ENCODE measurements around the gene CPSF2. TPM values are rescaled to one million over a fixed set of nuclear protein-coding genes. Genes with fewer than 3 reads are reported as not detected.

CPSF2 gene
- total and polyA plus RNA-seq, 10 of the 15 experiments (the other 5 are each of a cell fraction or from before 2014, with no cell fraction given): 18.2 to 71.8 (median 47.0) TPM

DNA sequence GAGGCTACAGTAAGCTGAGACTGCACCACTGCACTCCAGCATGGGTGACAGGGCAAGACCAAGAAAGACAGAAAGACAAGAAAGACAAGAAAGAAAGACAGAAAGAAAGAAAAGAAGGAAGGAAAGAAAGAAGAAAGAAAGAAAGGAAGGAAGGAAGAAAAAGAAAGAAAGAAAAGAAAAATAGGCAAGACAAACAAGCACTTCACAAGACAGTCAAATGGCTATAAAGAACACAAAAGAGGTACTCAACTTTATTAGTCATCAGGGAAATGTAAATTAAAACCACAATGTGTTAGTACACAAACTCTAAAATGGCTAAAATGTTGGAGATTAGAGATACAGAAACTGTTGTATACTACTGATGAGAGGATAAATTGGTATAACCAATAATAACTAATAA, 22.0 kb upstream of the CPSF2 start:
- Histone ChIP-seq H3K79me2 (ENCODE audit: control insufficient read depth, insufficient read depth, low read length) (peaks cover 19% of the 10 kb centered on the region), H3K4me2 (ENCODE audit: control insufficient read depth, insufficient read depth) (no peak overlapping the region; the same call in 1 of the 2 replicates), H3K36me3 (ENCODE audit: control insufficient read depth in 2 of 2, insufficient read depth in 2 of 2, low read length in 1 of 2) (no peaks in the 10 kb centered on the region), H3K9me3 (replicated peaks; ENCODE audit: control insufficient read depth, insufficient read depth, low read length) (no peaks in the 10 kb centered on the region), H2AFZ (ENCODE audit: control insufficient read depth, low read depth, low read length) (no peak overlapping the region), H3K4me1 (ENCODE audit: control insufficient read depth, insufficient read depth, low read length) (no peaks in the 10 kb centered on the region), H4K20me1 (ENCODE audit: control insufficient read depth, insufficient read depth) (no peaks in the 10 kb centered on the region), H3K9ac (ENCODE audit: control insufficient read depth, insufficient read depth, low read length) (no peak overlapping the region), H3K27ac (ENCODE audit: control insufficient read depth, insufficient read depth) (no peak overlapping the region), H3K4me3 (no peak overlapping the region), H3K27me3 (replicated peaks in 1 of 2; ENCODE audit: control insufficient read depth in 2 of 2, insufficient read depth in 2 of 2, low read length in 1 of 2) (no peaks in the 10 kb centered on the region)
- SMC1A ChIA-PET (ENCODE audit: uncharacterized antibody, unreplicated experiment): interaction anchor here (1.1 to 1.3 kb wide), 2 partner anchors 9 to 94 kb away, joined by 3 read pairs; no protein-coding TSS in a partner anchor
- ATAC-seq (peak; percentile 42), DNase-seq (ENCODE audit: low read depth, low spot score) (no peak), FAIRE-seq (no peak)
- no peak for TF ChIP-seq ZNF24 (IDR thresholded peaks at IDR 0.05)
- TF ChIP-seq, protein P1, sequence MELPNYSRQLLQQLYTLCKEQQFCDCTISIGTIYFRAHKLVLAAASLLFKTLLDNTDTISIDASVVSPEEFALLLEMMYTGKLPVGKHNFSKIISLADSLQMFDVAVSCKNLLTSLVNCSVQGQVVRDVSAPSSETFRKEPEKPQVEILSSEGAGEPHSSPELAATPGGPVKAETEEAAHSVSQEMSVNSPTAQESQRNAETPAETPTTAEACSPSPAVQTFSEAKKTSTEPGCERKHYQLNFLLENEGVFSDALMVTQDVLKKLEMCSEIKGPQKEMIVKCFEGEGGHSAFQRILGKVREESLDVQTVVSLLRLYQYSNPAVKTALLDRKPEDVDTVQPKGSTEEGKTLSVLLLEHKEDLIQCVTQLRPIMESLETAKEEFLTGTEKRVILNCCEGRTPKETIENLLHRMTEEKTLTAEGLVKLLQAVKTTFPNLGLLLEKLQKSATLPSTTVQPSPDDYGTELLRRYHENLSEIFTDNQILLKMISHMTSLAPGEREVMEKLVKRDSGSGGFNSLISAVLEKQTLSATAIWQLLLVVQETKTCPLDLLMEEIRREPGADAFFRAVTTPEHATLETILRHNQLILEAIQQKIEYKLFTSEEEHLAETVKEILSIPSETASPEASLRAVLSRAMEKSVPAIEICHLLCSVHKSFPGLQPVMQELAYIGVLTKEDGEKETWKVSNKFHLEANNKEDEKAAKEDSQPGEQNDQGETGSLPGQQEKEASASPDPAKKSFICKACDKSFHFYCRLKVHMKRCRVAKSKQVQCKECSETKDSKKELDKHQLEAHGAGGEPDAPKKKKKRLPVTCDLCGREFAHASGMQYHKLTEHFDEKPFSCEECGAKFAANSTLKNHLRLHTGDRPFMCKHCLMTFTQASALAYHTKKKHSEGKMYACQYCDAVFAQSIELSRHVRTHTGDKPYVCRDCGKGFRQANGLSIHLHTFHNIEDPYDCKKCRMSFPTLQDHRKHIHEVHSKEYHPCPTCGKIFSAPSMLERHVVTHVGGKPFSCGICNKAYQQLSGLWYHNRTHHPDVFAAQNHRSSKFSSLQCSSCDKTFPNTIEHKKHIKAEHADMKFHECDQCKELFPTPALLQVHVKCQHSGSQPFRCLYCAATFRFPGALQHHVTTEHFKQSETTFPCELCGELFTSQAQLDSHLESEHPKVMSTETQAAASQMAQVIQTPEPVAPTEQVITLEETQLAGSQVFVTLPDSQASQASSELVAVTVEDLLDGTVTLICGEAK (IDR thresholded peaks at IDR 0.05; ENCODE audit: borderline replicate concordance): peak; percentile 33; the same call in 1 of the 2 replicates
- TF ChIP-seq ATF7 (IDR thresholded peaks at IDR 0.05; ENCODE audit: low read depth): 0 out of 2 replicates have a peak, but pooled peaks have one; percentile 16
- BruUV-seq (replicated peaks): no TSS peak
- POLR2A ChIA-PET: no interaction called here
- RAD21 ChIA-PET (ENCODE audit: unreplicated experiment): interaction anchor here (1.4 to 1.6 kb wide), 2 partner anchors 22 to 161 kb away, joined by 4 read pairs; partner anchors contain the start of genes CPSF2 and NDUFB1
- intact Hi-C loops (cut with micrococcal nuclease; ENCODE audit: unreplicated experiment) (no loop called here), in situ Hi-C loops (cut with MboI) (no loop called here)
- CTCF ChIA-PET: interaction anchor here (0.6 to 1.2 kb wide), 3 partner anchors 9 to 618 kb away, joined by 3 to 4 read pairs (median 3); no protein-coding TSS in a partner anchor

Data from GM12878 (cell line).